Endothelial cell of umbilical vein (primary cell): Measurements from ENCODE around the gene GNB2.

Experiments
- CTCF ChIP-seq, 2 donors: IDR thresholded peaks; 1 replicate in 1 of 2; 2 replicates in 1 of 2; pipeline ENCODE4 v1.5.1; 2011; ENCODE audit warnings: low read length in 2 of 2, mild to moderate bottlenecking in 2 of 2, moderate library complexity in 2 of 2, control low read depth in 1 of 2, inconsistent platforms in 1 of 2, low read depth in 1 of 2; ENCODE audit not compliant: insufficient read depth in 1 of 2; ENCODE audit errors: extremely low read depth in 1 of 2
- EZH2 ChIP-seq: IDR thresholded peaks from 2 replicates; pipeline ENCODE4 v1.6.1; 2012; ENCODE audit warnings: borderline replicate concordance, low read depth, mild to moderate bottlenecking, moderate library complexity, low read length, inconsistent platforms; ENCODE audit not compliant: severe bottlenecking
- FOS ChIP-seq: IDR thresholded peaks from 2 replicates; pipeline ENCODE4 v1.6.1; 2011; ENCODE audit warnings: mild to moderate bottlenecking, low read length, moderate library complexity, borderline replicate concordance; ENCODE audit not compliant: insufficient read depth
- JUN ChIP-seq: IDR thresholded peaks from 2 replicates; pipeline ENCODE4 v1.6.1; 2011; ENCODE audit warnings: borderline replicate concordance, low read depth; ENCODE audit not compliant: insufficient read length, insufficient read depth
- MAX ChIP-seq: IDR thresholded peaks from 2 replicates; pipeline ENCODE4 v1.6.1; 2011; ENCODE audit not compliant: insufficient read depth, insufficient read length
- MYC ChIP-seq: IDR thresholded peaks from one replicate; pipeline ENCODE4 v1.6.1; 2011; ENCODE audit warnings: mild to moderate bottlenecking, low read depth, low read length
- POLR2A ChIP-seq: IDR thresholded peaks from 2 replicates; pipeline ENCODE4 v1.6.1; 2012; ENCODE audit warnings: low read depth, mild to moderate bottlenecking, control low read depth, low read length
- POLR2AphosphoS5 ChIP-seq: IDR thresholded peaks from 2 replicates; pipeline ENCODE4 v1.6.1; 2012; ENCODE audit warnings: low read depth, mild to moderate bottlenecking, control low read depth, low read length, moderate library complexity; ENCODE audit not compliant: insufficient read depth

GRCh38 chr7:100685049-100685605 is 11.6 kb downstream of the GNB2 start:
- TF ChIP-seq POLR2A (no peak), MAX (no peak), CTCF (IDR thresholded peaks at IDR 0.05; ENCODE audit: extremely low read depth in 1 of 2, insufficient read depth in 1 of 2, low read depth in 1 of 2, low read length in 2 of 2) (no peak), POLR2AphosphoS5 (no peak), EZH2 (no peak), FOS (no peak), MYC (no peak), JUN (no peak)
